GM18520 (cell line): ENCODE results near the gene CASK.

Experiments
- ATAC-seq: cut with Tn5 transposase; IDR thresholded peaks from one replicate; pipeline ENCODE4 v1.9.1; 2021; ENCODE audit not compliant: unreplicated experiment

The CASK gene

GRCh38 chrX:41913476-41913875 is 9.9 kb downstream of the CASK start:
- ATAC-seq, result no peak

- ATAC-seq, result no peak
Measured at GRCh38 chrX:41912923-41913322, 10.4 kb downstream of the CASK start.

GRCh38 chrX:41909068-41909467 is 14.3 kb downstream of the CASK start:
- ATAC-seq, result no peak

GRCh38 chrX:41906515-41907187 is 16.7 kb downstream of the CASK start:
- ATAC-seq, result no peak

GRCh38 chrX:41903544-41903943 is 19.8 kb downstream of the CASK start:
- ATAC-seq, result no peak

- no peak for ATAC-seq
Measured at GRCh38 chrX:41900321-41900720, 23.0 kb downstream of the CASK start.

GRCh38 chrX:41895826-41896225 is 27.5 kb downstream of the CASK start:
- no peak for ATAC-seq

GRCh38 chrX:41890026-41890423 is 33.3 kb downstream of the CASK start:
- no peak for ATAC-seq

- no peak for ATAC-seq
Measured at GRCh38 chrX:41889317-41890025, 33.9 kb downstream of the CASK start.

GRCh38 chrX:41887691-41888090 is 35.7 kb downstream of the CASK start:
- no peak for ATAC-seq

- ATAC-seq, result no peak
Measured at GRCh38 chrX:41885724-41886123, 37.6 kb downstream of the CASK start.

GRCh38 chrX:41881166-41881565 is 42.2 kb downstream of the CASK start:
- no peak for ATAC-seq

GRCh38 chrX:41877167-41877566 is 46.2 kb downstream of the CASK start:
- ATAC-seq, result no peak

GRCh38 chrX:41875142-41875541 is 48.2 kb downstream of the CASK start:
- ATAC-seq, result no peak

- ATAC-seq, result no peak
Measured at GRCh38 chrX:41870719-41871151, 52.6 kb downstream of the CASK start.

- ATAC-seq, result no peak
Measured at GRCh38 chrX:41868392-41868977, 54.9 kb downstream of the CASK start.

GRCh38 chrX:41863343-41864203 is 59.8 kb downstream of the CASK start:
- ATAC-seq, result no peak

- no peak for ATAC-seq
Measured at GRCh38 chrX:41862562-41863184, 60.7 kb downstream of the CASK start.

- no peak for ATAC-seq
Measured at GRCh38 chrX:41858161-41858775, 65.1 kb downstream of the CASK start.

GRCh38 chrX:41857670-41858069 is 65.7 kb downstream of the CASK start:
- no peak for ATAC-seq
